ENCODE data around the gene CHST11.

GRCh38 chr12:104665296-104665695, 208.5 kb downstream of the CHST11 start:
- TF ChIP-seq GABPA (IDR thresholded peaks at IDR 0.05 in 1 of 2, conservative IDR thresholded peaks at IDR 0.05 in 1 of 2) (no peak), CTCF (IDR thresholded peaks at IDR 0.05; ENCODE audit: low read depth, low read length, missing input control) (no peak)

Data from liver (tissue), 3 donors.